Measurements from ENCODE around the gene OPN1MW2.
"Not testable (repeated sequence)": the region's sequence is repeated elsewhere in the genome, so short reads cannot be mapped to it uniquely, and the experiment has no call there.

OPN1MW2 gene

GRCh38 chrX:154238939-154239559 lies 19.5 kb downstream of the OPN1MW2 start:
- not testable (repeated sequence) for H3K4me2 ChIP-seq, H3K27ac ChIP-seq, H3K4me1 ChIP-seq, H3K36me3 ChIP-seq, H3K4me3 ChIP-seq, H4K20me1 ChIP-seq, H3K27me3 ChIP-seq, H3K9ac ChIP-seq, H3K9me3 ChIP-seq

- not testable (repeated sequence) for H3K4me1 ChIP-seq, H3K9me3 ChIP-seq
Measured at GRCh38 chrX:154239982-154240503, 20.5 kb downstream of the OPN1MW2 start.

GRCh38 chrX:154247377-154248045 lies 28.0 kb downstream of the OPN1MW2 start:
- not testable (repeated sequence) for H3K4me2 ChIP-seq, H3K36me3 ChIP-seq, H3K9ac ChIP-seq, H3K4me1 ChIP-seq, H4K20me1 ChIP-seq, H3K27me3 ChIP-seq, H3K4me3 ChIP-seq, H3K27ac ChIP-seq, H3K9me3 ChIP-seq

More at GRCh38 chrX:154239982-154240503, 20.5 kb downstream of the OPN1MW2 start:
- not testable (repeated sequence) for H4K20me1 ChIP-seq, H3K36me3 ChIP-seq, H3K9ac ChIP-seq, H3K4me2 ChIP-seq, H3K27me3 ChIP-seq, H3K27ac ChIP-seq, H3K4me3 ChIP-seq

- H3K9me3 ChIP-seq, H3K4me1 ChIP-seq, H3K36me3 ChIP-seq, H3K27me3 ChIP-seq, H3K4me3 ChIP-seq, H4K20me1 ChIP-seq, H3K9ac ChIP-seq, H3K4me2 ChIP-seq, H3K27ac ChIP-seq: not testable (repeated sequence)
Measured at GRCh38 chrX:154248076-154248475, 28.5 kb downstream of the OPN1MW2 start.

- H3K9ac ChIP-seq, H4K20me1 ChIP-seq, H3K4me2 ChIP-seq, H3K27ac ChIP-seq, H3K4me3 ChIP-seq, H3K4me1 ChIP-seq, H3K9me3 ChIP-seq, H3K36me3 ChIP-seq, H3K27me3 ChIP-seq: not testable (repeated sequence)
Measured at GRCh38 chrX:154257282-154257681, 37.7 kb downstream of the OPN1MW2 start, which contains the start of gene OPN1MW3. TSS of gene OPN1MW3 (plus strand) at chrX:154257582. CDS start at chrX:154257620, 38 bp downstream.

GRCh38 chrX:154258711-154259110 lies 39.2 kb downstream of the OPN1MW2 start:
- H4K20me1 ChIP-seq, H3K4me3 ChIP-seq, H3K4me1 ChIP-seq, H3K27ac ChIP-seq, H3K27me3 ChIP-seq, H3K4me2 ChIP-seq, H3K9ac ChIP-seq, H3K36me3 ChIP-seq, H3K9me3 ChIP-seq: not testable (repeated sequence)

- H3K27ac ChIP-seq, H3K27me3 ChIP-seq, H3K36me3 ChIP-seq, H3K9ac ChIP-seq, H4K20me1 ChIP-seq, H3K4me2 ChIP-seq, H3K9me3 ChIP-seq, H3K4me1 ChIP-seq, H3K4me3 ChIP-seq: not testable (repeated sequence)
Measured at GRCh38 chrX:154263072-154263471, 43.5 kb downstream of the OPN1MW2 start.

GRCh38 chrX:154269245-154269644 lies 49.7 kb downstream of the OPN1MW2 start:
- not testable (repeated sequence) for H3K4me2 ChIP-seq, H4K20me1 ChIP-seq, H3K27me3 ChIP-seq, H3K27ac ChIP-seq, H3K36me3 ChIP-seq, H3K9ac ChIP-seq, H3K4me1 ChIP-seq, H3K9me3 ChIP-seq, H3K4me3 ChIP-seq

Measured in BLaER1 (cell line).